ENCODE results near the gene OR51B2. TPM values are rescaled to one million over a fixed set of nuclear protein-coding genes. Genes with fewer than 3 reads are reported as not detected.

The OR51B2 gene
- total RNA-seq, 6 donors from 2014 or later = 1.2 TPM; not detected in 5

- Histone ChIP-seq H3K9me3 (no peaks in the 10 kb centered on the region), H3K4me1 (no peaks in the 10 kb centered on the region), H3K27ac (no peak overlapping the region), H3K4me3 (no peak overlapping the region), H3K27me3 (no peaks in the 10 kb centered on the region), H3K36me3 (no peaks in the 10 kb centered on the region)
- no peak for DNase-seq
- no peak for TF ChIP-seq EP300 (IDR thresholded peaks at IDR 0.05)
- no peak for TF ChIP-seq POLR2A (IDR thresholded peaks at IDR 0.05)
- TF ChIP-seq CTCF (IDR thresholded peaks at IDR 0.05) = no peak
- no peak for TF ChIP-seq POLR2AphosphoS5 (IDR thresholded peaks at IDR 0.05)
- no peak for ATAC-seq (ENCODE audit: low FRiP score in 2 of 2)
- 93 to 95% methylated on average over 1 of the region's 1 CpG for WGBS, 2 donors
These were observed 13.7 kb downstream of the OR51B2 start for GRCh38 chr11:5310423-5310822.

- no peak for DNase-seq
- TF ChIP-seq EP300 (IDR thresholded peaks at IDR 0.05) = no peak
- no peak for TF ChIP-seq POLR2A (IDR thresholded peaks at IDR 0.05)
- no peak for TF ChIP-seq CTCF (IDR thresholded peaks at IDR 0.05)
- TF ChIP-seq POLR2AphosphoS5 (IDR thresholded peaks at IDR 0.05) = no peak
- Histone ChIP-seq H3K36me3 (no peaks in the 10 kb centered on the region), H3K4me1 (no peaks in the 10 kb centered on the region), H3K27me3 (no peaks in the 10 kb centered on the region), H3K9me3 (no peaks in the 10 kb centered on the region), H3K27ac (no peak overlapping the region), H3K4me3 (no peak overlapping the region)
- no peak for ATAC-seq (ENCODE audit: low FRiP score in 2 of 2)
- WGBS, 2 donors = 73 to 81% methylated on average over 2 of the region's 2 CpGs
These were observed 16.7 kb downstream of the OR51B2 start for GRCh38 chr11:5307256-5308019.

- Histone ChIP-seq H3K27ac (no peak overlapping the region), H3K4me1 (no peaks in the 10 kb centered on the region), H3K9me3 (no peaks in the 10 kb centered on the region), H3K27me3 (no peaks in the 10 kb centered on the region), H3K4me3 (no peak overlapping the region), H3K36me3 (no peaks in the 10 kb centered on the region)
- WGBS, 2 donors = 84 to 95% methylated on average over 1 of the region's 1 CpG
- ATAC-seq (ENCODE audit: low FRiP score in 2 of 2) (no peak), DNase-seq (no peak)
- TF ChIP-seq EP300 (IDR thresholded peaks at IDR 0.05) (no peak), POLR2A (IDR thresholded peaks at IDR 0.05) (no peak), CTCF (IDR thresholded peaks at IDR 0.05) (no peak), POLR2AphosphoS5 (IDR thresholded peaks at IDR 0.05) (no peak)
These were observed 20.1 kb downstream of the OR51B2 start for GRCh38 chr11:5304046-5304445.

- TF ChIP-seq EP300 (IDR thresholded peaks at IDR 0.05) (no peak), POLR2A (IDR thresholded peaks at IDR 0.05) (no peak), POLR2AphosphoS5 (IDR thresholded peaks at IDR 0.05) (no peak), CTCF (IDR thresholded peaks at IDR 0.05) (no peak)
- ATAC-seq (ENCODE audit: low FRiP score in 2 of 2) (no peak), DNase-seq (no peak)
- Histone ChIP-seq H3K4me3 (no peak overlapping the region), H3K27me3 (no peaks in the 10 kb centered on the region), H3K9me3 (no peaks in the 10 kb centered on the region), H3K4me1 (no peaks in the 10 kb centered on the region), H3K36me3 (no peaks in the 10 kb centered on the region), H3K27ac (no peak overlapping the region)
- 73 to 76% methylated on average over 5 of the region's 5 CpGs for WGBS, 2 donors
These were observed 20.5 kb downstream of the OR51B2 start for GRCh38 chr11:5303626-5304025.

GRCh38 chr11:5301846-5302245, 22.3 kb downstream of the OR51B2 start, which contains the start of gene OR51B4:
TSS of gene OR51B4 (minus strand) at chr11:5301946. CDS start at chr11:5301946, 0 bp downstream.
- 92 to 95% methylated on average over 2 of the region's 2 CpGs for whole genome bisulfite sequencing, 2 donors
- no peaks in the 10 kb centered on the region for H3K9me3 ChIP-seq
- TF ChIP-seq POLR2AphosphoS5 (IDR thresholded peaks at IDR 0.05) (no peak), EP300 (IDR thresholded peaks at IDR 0.05) (no peak), CTCF (IDR thresholded peaks at IDR 0.05) (no peak), POLR2A (IDR thresholded peaks at IDR 0.05) (no peak)
- no peak within 1 kb of the TSS for H3K27ac ChIP-seq
- DNase-seq (no peak), ATAC-seq (ENCODE audit: low FRiP score in 2 of 2) (no peak)
- no peaks in the 10 kb centered on the region for H3K27me3 ChIP-seq
- no peaks in the 10 kb centered on the region for H3K36me3 ChIP-seq
- H3K4me3 ChIP-seq = no peak within 1 kb of the TSS
- H3K4me1 ChIP-seq = no peaks in the 10 kb centered on the region
